GM10847 (cell line): ENCODE data around the gene STK11.

Source experiments
- POLR2A ChIP-seq: IDR thresholded peaks from 2 replicates; pipeline ENCODE4 v1.6.1; 2011; ENCODE audit not compliant: insufficient read length; ENCODE audit errors: extremely low read depth

The STK11 gene

GRCh38 chr19:1177322-1178114 lies 28.1 kb upstream of the STK11 start:
- no peak for TF ChIP-seq POLR2A

- no peak for TF ChIP-seq POLR2A
Measured at GRCh38 chr19:1181606-1182005, 24.0 kb upstream of the STK11 start.

- TF ChIP-seq POLR2A = no peak
Measured at GRCh38 chr19:1182068-1182467, 23.5 kb upstream of the STK11 start.

GRCh38 chr19:1182727-1183126 lies 22.9 kb upstream of the STK11 start:
- no peak for TF ChIP-seq POLR2A

- TF ChIP-seq POLR2A = no peak
Measured at GRCh38 chr19:1183543-1184172, 21.9 kb upstream of the STK11 start.

GRCh38 chr19:1189419-1189818 lies 16.2 kb upstream of the STK11 start:
- TF ChIP-seq POLR2A = no peak

GRCh38 chr19:1199531-1199930 lies 6.0 kb upstream of the STK11 start:
- TF ChIP-seq POLR2A = no peak

- TF ChIP-seq POLR2A = no peak
Measured at GRCh38 chr19:1206150-1206863, 729 bp downstream of the STK11 start.

GRCh38 chr19:1206864-1207450 lies 1.4 kb downstream of the STK11 start:
- TF ChIP-seq POLR2A = no peak

GRCh38 chr19:1210227-1210538 lies 4.6 kb downstream of the STK11 start:
- no peak for TF ChIP-seq POLR2A

GRCh38 chr19:1211494-1212234 lies 6.1 kb downstream of the STK11 start:
- no peak for TF ChIP-seq POLR2A

- TF ChIP-seq POLR2A = no peak
Measured at GRCh38 chr19:1213391-1214286, 8.1 kb downstream of the STK11 start.

- TF ChIP-seq POLR2A = no peak
Measured at GRCh38 chr19:1214299-1214861, 8.8 kb downstream of the STK11 start.
